ENCODE results near the gene ALKBH6. TPM values are rescaled to one million over a fixed set of nuclear protein-coding genes. Genes with fewer than 3 reads are reported as not detected.
"Not testable (repeated sequence)": the region's sequence is repeated elsewhere in the genome, so short reads cannot be mapped to it uniquely, and the experiment has no call there.

Gene ALKBH6
- polyA plus RNA-seq, 1 donor: 10.9 TPM

DNA sequence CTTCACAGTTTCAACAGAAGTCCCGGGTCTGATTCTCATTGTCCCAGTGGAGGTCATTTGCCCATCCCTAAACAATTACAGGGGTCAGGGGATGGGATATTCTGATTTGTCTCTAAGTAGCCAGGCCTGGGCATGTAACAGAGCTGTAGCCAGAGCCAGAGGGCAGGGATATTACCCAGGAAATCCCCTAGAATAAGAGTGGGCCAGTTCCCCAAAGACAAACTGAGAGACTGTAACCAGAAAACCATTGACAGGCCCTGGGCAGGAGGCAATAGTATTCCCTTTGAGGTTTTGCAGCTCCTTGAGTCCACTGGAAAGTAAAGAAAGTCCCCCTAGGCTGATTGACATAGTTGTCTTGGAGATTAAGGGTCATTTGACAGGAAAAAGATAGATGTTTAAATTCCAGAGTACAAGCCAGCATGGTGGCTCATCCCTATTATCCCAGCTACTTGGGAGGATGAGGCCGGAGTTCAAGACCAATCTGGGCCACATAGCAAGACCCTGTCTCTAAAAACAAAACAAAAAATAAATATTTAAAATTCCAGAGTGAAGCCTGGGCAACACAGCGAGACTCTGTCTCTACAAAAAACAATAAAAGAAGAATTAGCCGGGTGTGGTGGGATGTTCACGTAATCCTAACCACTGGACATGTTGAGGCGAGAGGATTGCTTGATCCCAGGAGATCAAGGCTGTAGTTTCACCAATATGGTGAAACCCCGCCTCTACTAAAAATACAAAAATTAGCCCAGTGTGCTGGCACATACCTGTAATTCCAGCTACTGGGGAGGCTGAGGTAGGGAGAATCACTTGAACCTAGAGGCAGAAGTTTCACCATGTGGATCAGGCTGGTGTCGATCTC, 20.9 kb downstream of the ALKBH6 start:
- DNase-seq: no peak

DNA sequence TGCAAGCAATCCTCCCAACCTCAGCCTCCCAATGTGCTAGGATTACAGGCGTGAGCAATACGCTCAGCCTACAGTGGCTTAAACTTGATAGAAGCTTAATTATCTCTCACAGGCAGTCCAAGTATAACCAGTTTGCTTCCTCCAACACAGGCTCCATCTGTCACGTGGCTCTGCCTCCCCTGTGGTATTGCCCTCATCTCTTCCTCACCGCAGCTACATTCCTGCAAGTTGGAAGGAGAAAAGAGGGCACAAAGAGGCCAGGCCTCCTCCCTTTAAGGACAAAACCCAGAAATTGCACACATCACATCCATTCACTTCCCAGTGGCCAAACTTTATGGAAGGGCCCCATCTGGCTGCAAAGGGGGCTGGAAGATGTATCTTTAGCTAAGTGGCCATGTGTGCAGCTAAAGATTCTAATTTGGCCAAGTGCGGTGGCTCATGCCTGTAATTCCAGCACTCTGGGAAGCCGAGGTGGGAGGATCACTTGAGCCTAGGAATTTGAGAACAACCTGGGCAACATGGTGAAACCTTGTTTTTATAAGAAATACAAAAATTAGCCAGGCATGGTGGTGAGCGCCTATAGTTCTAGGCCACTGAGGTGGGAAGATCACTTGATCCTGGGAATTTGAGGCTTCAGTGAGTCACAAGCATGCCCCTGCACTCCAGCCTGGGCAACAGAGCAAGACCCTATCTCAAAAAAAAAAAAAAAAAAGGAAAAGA, 22.1 kb downstream of the ALKBH6 start:
- DNase-seq: no peak

DNA sequence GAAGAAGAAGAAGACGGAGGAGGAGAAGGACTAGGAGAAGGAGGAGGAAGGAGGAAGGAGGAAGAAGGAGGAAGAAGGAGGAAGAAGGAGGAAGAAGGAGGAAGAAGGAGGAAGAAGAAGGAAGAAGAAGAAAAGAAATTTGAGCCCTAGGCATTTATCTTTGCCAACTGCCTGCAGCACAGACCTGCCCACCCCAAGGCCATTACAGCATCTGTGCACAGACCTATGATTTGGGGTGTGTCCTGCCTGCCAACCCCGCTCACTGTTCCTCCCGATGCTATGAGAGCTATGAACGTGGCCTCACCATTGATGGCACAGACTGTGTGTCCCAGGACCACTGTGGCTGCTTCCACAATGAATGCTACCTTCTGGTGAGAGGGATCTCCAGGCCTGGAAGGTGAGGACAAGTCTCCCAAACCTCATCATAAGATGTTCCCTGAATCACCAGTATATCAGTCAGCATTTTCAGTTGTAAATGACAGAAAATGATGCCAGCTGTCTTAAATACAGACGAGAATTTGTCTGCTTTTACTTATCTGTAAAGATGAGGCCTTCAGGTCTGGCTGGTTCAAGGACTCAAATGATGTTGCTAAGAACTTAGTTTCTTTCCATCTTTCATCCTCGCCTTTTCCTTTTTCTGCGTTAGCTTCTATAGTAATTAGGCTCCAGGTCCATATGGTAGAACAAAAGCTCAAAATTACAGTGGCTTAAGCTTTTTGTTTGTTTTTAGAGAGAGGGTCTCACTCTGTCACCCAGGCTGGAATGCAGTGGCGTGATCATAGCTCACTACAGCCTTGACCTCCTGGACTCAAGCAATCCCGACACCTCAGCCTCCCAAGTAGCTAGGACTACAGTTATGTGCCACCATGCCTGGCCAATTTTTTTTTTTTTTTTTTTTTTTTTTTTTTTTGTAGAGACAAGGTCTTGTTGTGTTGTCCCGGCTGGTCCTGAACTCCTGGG, 23.0 kb downstream of the ALKBH6 start:
- DNase-seq: no peak

DNA sequence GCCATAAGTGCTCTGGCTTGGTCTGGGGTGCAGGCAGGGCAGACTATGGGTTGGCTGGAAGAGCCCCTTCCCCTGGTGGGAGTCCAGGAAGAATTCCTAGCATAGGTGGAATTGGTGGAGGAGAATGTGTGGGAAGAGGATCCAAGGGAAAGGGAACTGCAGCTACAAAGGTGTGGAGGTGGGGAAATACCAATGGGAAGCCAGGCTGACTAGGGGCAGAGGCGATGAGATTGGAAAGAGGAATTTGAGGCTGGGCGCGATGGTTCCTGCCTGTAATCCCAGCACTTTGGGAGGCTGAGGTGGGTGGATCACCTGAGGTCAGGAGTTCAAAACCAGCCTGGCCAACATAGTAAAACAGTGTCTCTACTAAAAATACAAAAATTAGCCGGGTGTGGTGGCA, 23.9 kb downstream of the ALKBH6 start:
- no peak for DNase-seq

DNA sequence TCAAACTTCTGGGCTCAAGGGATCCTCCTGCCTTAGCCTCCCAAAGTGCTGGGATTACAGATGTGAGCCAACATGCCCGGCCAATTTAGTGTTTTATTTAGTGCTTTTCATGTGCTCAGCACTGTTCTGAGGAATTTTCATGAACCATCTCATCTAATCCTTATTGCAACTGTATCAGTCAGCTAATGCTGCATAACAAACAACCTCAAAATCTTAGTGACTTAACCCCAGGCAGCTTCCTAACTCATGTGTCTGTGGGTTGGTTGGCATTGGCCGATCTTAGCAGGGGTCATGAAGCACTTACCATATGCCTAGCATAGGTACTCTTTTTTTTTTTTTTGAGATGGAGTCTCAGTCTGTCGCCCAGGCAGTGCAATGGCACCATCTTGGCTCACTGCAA, 25.2 kb downstream of the ALKBH6 start:
- no peak for DNase-seq

DNA sequence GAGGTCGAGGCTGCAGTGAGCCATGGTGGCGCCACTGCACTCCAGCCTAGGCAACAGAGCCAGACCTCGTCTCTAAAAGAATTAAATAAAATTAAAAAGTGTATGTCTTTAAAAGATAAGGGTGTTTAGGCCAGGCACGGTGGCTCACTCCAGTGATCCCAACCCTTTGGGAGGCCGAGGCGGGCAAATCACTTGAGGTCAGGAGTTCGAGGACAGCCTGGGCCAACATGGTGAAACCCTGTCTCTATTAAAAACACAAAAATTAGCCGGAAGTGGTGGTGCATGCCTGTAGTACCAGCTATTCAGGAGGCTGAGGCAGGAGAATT, 26.5 kb downstream of the ALKBH6 start:
- DNase-seq: no peak

DNA sequence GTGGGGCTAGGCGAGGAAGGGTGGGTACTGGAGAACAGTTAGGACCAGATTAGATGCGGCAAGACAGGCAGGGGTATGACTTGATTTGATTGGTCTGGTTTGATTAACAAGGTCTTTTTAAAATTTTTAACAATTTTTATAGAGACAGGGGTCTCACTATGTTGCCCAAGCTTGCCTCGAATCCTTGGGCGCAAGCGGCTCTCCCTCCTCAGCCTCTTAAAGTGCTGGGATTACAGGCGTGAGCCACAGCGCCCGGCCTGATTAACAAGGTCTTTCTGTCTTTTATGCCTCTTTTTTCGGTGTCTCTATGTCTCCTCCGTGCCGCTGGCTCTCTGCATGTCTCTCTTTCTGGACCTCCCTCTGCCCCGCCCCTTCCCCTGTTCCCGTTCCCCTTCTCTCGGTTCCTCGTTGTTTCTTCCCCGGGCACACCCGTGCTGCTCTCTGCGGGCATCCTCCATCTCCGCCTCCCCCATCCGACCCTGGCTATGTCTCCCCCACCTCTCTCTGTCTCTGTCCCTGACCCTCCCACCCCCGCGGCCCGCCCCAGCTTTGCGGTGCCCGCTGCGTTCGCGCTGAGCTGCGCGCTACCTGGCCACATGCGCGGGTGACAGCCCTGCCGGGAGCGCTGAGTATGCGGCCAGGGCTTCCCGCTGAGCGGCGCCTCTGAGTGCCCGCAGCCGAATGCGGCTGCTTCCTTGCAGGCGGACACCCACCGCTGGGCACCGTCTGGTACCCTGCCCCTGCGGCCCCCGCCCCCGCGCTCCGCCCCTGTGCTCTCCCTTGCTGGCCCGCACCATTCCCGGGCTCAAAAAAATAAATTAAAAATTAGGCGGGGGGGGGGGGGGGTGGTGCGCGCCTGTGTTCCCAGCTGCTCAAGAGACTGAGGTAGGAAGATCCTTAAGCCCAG, 27.1 kb downstream of the ALKBH6 start:
- no peak for DNase-seq

DNA sequence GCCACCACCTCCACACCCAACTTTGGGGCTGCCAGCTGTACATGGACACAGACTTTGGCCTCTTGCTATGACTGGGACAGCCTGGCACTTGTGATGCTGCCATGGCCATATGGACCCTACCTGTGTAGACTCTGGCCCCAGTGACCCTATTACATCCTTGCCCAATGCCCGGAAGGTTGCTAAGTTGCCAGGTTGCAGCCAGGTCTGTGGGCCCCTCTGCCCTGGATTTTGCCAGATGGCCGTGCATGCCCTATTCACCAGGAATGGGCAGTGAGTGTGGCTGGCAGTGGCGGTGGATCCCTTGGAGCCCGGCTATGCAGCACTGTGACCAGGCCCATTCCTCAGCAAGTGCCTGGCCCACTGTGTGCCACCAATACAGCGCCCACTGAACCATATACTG, 27.9 kb downstream of the ALKBH6 start:
- no peak for DNase-seq

DNA sequence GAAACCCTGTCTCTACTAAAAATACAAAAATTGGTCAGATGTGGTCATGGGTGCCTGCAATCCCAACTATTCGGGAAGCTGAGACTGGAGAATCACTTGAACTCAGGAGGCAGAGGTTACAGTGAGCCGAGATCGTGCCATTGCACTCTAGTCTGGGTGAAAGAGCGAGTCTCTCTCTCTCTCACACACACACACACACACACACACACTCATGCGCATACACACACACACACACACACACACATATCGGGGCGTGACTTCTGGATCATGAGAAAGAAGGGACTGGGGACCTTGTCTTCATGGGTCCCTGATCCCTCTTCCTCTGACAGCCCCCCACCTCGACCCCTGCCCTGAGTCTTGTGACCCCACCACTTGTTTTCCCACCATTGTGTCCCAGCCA, 30.8 kb downstream of the ALKBH6 start:
- DNase-seq: no peak

DNA sequence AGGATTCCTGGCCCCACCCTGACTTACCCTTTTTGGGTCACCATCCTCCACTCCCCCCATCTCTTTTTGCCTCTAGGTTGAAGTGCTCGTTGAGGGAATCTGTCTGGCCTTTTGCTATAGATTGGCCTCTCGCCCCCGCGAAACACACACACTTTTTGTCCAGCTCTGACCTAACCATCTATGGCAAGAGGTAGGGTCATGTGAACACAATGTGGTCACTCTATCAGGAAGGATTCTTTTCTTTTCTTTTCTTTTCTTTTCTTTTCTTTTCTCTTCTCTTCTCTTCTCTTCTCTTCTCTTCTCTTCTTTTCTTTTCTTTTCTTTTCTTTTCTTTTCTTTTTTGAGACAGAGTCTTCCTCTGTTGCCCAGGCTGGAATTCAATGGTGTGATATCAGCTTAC, 33.0 kb downstream of the ALKBH6 start:
- not testable (repeated sequence) for DNase-seq

DNA sequence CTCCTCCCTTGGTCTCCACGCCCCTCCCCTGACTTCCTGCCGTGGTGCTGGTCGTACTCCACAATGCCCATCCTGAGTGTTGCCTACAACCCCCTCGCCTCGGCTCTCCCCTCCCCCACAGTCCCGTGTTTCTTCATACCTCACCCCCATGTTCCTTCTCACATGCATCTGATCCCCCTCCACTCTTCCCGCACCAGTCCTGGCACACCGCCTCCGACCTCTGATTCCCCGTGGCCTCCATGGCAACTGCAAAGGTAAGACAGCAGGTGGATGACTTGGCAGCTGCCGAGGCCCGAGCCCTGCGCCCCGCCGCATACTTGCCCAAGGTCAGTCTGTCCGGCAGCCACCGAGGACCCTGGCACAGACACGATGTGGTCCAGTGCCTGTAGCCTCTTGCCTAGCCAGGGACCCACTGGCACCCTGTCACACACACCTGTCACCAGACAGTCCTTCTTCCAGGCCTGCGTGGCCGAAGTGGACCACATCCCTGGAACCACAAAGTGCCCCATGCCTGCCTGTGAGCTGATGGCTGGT, 35.1 kb downstream of the ALKBH6 start:
- no peak for DNase-seq

DNA sequence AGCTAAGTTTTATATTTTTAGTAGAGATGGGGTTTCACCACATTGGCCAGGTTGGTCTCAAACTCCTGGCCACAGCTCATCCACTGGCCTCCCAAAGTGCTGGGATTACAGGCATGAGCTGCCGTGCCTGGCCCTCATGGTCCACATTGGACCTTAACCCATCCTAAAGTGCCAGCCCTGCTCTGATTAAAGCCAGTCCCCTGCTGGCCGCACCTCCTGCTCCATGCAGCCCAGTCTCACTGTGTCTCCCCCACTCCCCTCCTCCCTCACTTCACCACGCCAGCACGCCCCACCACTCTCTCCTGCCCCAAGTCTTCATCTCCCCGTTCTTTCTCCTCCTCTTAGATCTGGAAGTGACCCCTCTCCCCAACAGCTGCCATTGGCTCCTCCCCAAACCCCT, 35.7 kb downstream of the ALKBH6 start:
- no peak for DNase-seq

DNA sequence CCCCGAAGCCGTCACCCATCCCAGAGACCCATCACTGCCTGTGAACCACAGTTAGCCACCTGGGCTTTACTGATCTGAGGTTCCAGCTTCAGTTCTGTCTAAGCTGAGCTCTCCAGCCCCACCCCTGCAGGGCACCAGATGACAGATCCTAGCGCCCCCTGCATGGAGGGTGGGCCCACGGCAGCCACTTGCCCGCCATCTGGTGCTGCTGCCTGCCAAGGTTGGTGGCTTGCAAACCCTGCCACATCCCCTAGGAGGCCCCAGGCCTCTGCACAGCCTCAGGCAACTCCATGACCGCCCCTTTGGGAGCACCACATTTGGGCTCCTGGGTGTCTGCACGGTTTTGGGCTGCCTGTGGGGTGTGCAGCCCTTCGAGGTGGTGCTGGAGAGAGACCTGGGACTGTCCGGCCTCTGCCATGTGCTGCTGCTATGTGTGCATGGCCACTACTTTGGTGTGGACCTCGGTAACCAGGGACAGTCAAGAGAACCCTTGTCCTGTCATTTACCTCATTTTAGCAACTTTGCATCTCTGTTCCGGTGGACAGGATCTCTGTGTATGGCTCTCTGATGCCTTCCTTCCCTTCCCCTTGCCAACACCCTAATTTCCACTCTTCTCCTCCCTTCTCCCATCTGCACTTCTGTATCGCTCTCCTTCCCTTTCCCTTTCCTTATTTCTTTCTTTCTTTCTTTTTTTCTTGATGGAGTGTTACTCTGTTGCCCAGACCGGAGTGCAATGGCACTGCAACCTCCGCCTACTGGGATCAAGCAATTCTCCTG, 36.4 kb downstream of the ALKBH6 start:
- DNase-seq: no peak

DNA sequence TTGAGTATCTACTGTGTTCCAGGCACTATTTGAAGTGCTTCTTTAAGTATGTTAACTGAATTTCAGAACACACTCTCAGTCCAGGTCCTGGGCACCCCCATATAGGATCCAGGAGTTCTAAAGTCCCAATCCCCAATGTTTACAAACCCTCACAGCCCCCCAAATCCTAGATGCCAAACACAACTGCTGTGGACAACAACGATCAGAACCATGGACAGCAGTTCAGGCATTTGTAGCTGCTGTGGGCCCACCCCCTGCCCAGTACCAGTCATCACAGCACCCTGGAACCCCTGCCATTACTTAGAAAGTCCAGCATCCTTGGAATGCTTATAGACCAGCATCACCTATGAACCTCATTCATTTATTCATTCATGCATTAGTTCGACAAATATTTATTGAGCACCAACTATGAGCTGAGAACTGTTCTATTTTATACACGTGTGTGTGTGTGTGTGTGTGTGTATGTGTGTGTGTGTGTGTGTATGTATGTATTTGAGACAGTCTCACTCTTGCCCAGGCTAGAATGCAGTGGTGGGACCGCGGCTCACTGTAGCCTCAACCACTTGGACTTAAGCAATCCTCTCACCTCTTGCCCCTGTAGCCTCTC, 38.3 kb downstream of the ALKBH6 start:
- no peak for DNase-seq

DNA sequence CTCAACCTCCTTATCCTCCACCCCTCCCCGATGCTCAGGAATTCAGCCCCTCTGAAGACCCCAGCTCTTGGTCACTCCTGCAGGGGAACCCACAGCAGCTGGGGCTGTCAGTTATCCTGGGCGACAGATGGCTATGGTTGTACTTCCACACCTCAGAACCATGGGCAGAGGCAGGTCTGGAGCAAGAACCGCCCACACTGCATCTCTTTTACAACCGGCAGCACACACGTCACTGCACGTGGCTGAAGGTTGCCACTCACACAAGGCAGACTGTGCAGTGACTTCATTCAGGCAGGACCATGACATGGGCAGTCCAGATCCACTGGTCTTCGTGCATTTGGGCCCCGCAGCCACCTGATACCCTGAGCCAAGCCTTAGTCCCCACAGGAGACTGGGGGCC, 40.5 kb downstream of the ALKBH6 start:
- DNase-seq: no peak

DNA sequence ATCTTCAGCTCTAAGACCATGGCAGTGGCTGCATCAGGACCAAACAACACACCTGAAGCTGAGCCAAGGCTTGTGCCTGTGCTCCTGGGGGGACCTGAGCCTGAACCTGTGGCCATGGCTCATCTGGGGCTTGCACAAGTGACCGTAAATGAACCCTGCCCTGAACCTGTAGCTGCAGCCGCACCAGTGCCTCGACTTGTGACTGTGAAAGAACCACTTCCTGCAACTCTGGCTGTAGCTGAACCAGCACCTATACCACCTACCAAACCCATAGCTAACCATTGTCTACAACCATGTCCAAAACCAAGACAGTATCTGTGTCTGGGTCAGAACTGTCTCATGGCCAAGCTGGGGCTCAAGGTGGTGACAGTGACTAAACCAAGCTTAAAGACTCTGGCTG, 47.2 kb downstream of the ALKBH6 start:
- no peak for DNase-seq

DNA sequence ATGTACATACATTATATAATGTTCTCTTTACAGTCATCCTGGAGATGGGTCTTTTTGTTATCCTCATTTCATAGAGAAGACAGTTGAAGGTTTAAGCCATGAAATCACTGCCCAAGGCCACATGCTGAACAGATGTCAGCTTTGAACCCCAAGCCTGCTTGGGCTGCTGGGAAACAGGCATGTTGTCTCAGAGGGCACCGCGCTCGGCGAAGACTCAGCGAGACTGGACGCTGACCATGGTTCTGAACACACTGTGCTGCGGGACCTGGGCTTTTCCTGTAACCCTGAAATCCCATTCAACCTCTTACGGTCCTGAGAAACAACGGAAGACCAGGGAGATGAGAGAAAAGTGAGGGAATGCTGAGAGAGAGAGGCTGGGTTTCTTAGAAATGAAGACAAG, 50.5 kb downstream of the ALKBH6 start:
- DNase-seq: peak; percentile 61

DNA sequence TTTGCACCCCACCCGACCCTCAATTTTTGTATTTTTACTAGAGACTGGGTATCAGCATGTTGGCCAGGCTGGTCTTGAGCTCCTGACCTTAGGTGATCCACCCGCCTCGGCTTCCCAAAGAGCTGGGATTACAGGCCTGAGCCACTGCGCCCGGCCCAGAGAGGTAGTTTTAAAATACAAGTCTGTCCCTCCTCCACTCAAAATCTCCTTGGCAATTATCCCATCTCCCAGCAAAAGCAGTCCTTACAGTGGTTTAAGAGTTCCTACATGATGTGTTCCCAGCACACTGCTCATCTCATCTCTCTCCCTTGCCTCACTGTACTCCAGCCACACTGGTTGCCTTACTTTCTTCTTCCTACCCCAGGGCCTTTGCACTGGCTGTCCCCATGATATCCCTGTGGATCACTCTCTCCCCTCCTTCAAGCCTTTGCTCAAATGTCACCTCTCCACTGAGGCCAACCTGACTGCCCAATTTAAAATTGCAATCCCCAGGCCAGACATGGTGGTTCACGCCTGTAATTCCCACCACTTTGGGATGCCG, 53.5 kb downstream of the ALKBH6 start:
- DNase-seq: no peak

DNA sequence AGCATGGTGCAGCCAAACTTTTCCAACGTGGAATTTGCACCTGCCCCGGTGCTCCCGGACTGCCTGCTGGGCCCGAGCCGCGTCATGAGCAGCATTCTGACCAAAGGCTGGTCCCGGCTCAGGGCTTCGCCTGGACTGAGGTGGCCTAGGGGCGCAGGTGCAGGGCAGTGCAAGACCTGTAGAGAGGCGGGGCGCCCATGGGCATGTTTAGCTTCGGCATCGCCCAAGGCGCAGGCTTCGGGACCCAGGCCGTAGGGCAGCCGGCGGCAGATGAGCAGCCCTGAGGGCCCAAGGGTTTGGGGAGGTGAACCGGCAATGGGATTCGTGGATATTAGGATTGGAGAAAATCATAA, 54.1 kb downstream of the ALKBH6 start:
- DNase-seq: no peak
